Neural cell (in vitro differentiated cells): ENCODE measurements around the gene DNER. TPM values are rescaled to one million over a fixed set of nuclear protein-coding genes. Genes with fewer than 3 reads are reported as not detected.

Experiments
- H2AFZ ChIP-seq: fragments of 200-600, 300-800 bp; sonication (generic), shearing (Covaris generic); 2 replicates; pipeline ENCODE4 v1.6.0; 2014; ENCODE audit warnings: low read depth, mild to moderate bottlenecking, antibody characterized with exemption, low read length, moderate library complexity
- H3F3A ChIP-seq: fragments of 200-600 bp; shearing (Covaris generic); 2 replicates; pipeline ENCODE4 v1.6.1; 2016; ENCODE audit warnings: mild to moderate bottlenecking, moderate library complexity, mixed read lengths, antibody characterized with exemption, low read length; ENCODE audit not compliant: insufficient read depth, poor library complexity, severe bottlenecking
- H3K27ac ChIP-seq: fragments of 200-600, 300-800 bp; sonication (generic), shearing (Covaris generic); 2 replicates; pipeline ENCODE4 v1.5.1; 2014; ENCODE audit warnings: mild to moderate bottlenecking, low read length, moderate library complexity
- H3K27me3 ChIP-seq: fragments of 300-800, 200-600 bp; sonication (generic), shearing (Covaris generic); 2 replicates; pipeline ENCODE4 v1.6.0; 2014; ENCODE audit warnings: mild to moderate bottlenecking, low read depth, low read length, moderate library complexity; ENCODE audit not compliant: insufficient read depth
- H3K36me3 ChIP-seq: fragments of 300-800, 200-600 bp; sonication (generic), shearing (Covaris generic); 2 replicates; pipeline ENCODE4 v1.5.1; 2014; ENCODE audit warnings: mild to moderate bottlenecking, antibody characterized with exemption, low read length, moderate library complexity; ENCODE audit not compliant: insufficient read depth
- H3K4me2 ChIP-seq: fragments of 300-800, 200-600 bp; sonication (generic), shearing (Covaris generic); 2 replicates; pipeline ENCODE4 v1.6.0; 2014; ENCODE audit warnings: mild to moderate bottlenecking, low read length
- H3K4me3 ChIP-seq: fragments of 300-800, 200-600 bp; sonication (generic), shearing (Covaris generic); 2 replicates; pipeline ENCODE4 v1.5.1; 2014; ENCODE audit warnings: mild to moderate bottlenecking, low read length, moderate library complexity
- H3K79me2 ChIP-seq: fragments of 200-600 bp; shearing (Covaris generic); replicated peaks from 2 replicates; pipeline ENCODE4 v1.6.0; 2014; ENCODE audit warnings: mild to moderate bottlenecking, low read length, moderate library complexity; ENCODE audit not compliant: insufficient read depth
- H3K9ac ChIP-seq: fragments of 300-800, 200-600 bp; sonication (generic), shearing (Covaris generic); 2 replicates; pipeline ENCODE4 v1.6.1; 2016; ENCODE audit warnings: mild to moderate bottlenecking, low read length, mixed read lengths
- H3K9me2 ChIP-seq: fragments of 200-600 bp; shearing (Covaris generic); 2 replicates; pipeline ENCODE4 v1.6.1; 2016; ENCODE audit warnings: mild to moderate bottlenecking, low read length, mixed read lengths; ENCODE audit not compliant: insufficient read depth
- H3K9me3 ChIP-seq: fragments of 200-600, 300-800 bp; sonication (generic), shearing (Covaris generic); 2 replicates; pipeline ENCODE4 v1.6.1; 2016; ENCODE audit warnings: mild to moderate bottlenecking, mixed run types, low read length, moderate library complexity, mixed read lengths
- H4K20me1 ChIP-seq: fragments of 200-600 bp; shearing (Covaris generic); 2 replicates; pipeline ENCODE4 v1.6.1; 2016; ENCODE audit warnings: mild to moderate bottlenecking, mixed run types; ENCODE audit not compliant: insufficient read depth
- CTCF ChIP-seq: fragments of 450-650 bp; IDR thresholded peaks from 2 replicates; pipeline ENCODE4 v1.5.1; 2014; ENCODE audit warnings: antibody characterized with exemption, mild to moderate bottlenecking, moderate library complexity; ENCODE audit not compliant: poor library complexity, severe bottlenecking
- EP300 ChIP-seq: fragments of 450-650 bp; conservative IDR thresholded peaks from 2 replicates; pipeline ENCODE4 v1.6.1; 2014; ENCODE audit warnings: antibody characterized with exemption, mild to moderate bottlenecking, moderate library complexity; ENCODE audit not compliant: poor library complexity, severe bottlenecking
- EZH2 ChIP-seq: fragments of 200-600, 300-800 bp; shearing (Covaris generic), sonication (generic); IDR thresholded peaks from 2 replicates; pipeline ENCODE4 v1.6.1; 2014; ENCODE audit warnings: antibody characterized with exemption, low read length, borderline replicate concordance, mild to moderate bottlenecking; ENCODE audit not compliant: insufficient read depth, poor library complexity, severe bottlenecking
- MXI1 ChIP-seq: fragments of 450-650 bp; conservative IDR thresholded peaks from 2 replicates; pipeline ENCODE4 v1.6.1; 2014; ENCODE audit warnings: antibody characterized with exemption, mild to moderate bottlenecking; ENCODE audit not compliant: poor library complexity, severe bottlenecking
- POLR2AphosphoS5 ChIP-seq: IDR thresholded peaks from 2 replicates; pipeline ENCODE4 v1.6.1; 2012
- RAD21 ChIP-seq: fragments of 450-650 bp; conservative IDR thresholded peaks from 2 replicates; pipeline ENCODE4 v1.6.1; 2014; ENCODE audit warnings: antibody characterized with exemption, mild to moderate bottlenecking, moderate library complexity
- REST ChIP-seq: IDR thresholded peaks from 2 replicates; pipeline ENCODE4 v1.6.1; 2012; ENCODE audit warnings: borderline replicate concordance
- SMC3 ChIP-seq: fragments of 450-650 bp; conservative IDR thresholded peaks from 2 replicates; pipeline ENCODE4 v1.6.1; 2014; ENCODE audit warnings: antibody characterized with exemption, mild to moderate bottlenecking, moderate library complexity; ENCODE audit not compliant: poor library complexity
- TAF1 ChIP-seq: IDR thresholded peaks from 2 replicates; pipeline ENCODE4 v1.6.1; 2012; ENCODE audit warnings: low read depth
- polyA plus RNA-seq: library from polyadenylated mRNA; depleted of rRNA; stranded (reverse); fragments of >200 nt; gene quantifications from 2 replicates; pipeline ENCODE4 v1.2.3, GENCODE V29; 2014

DNER gene
- polyA plus RNA-seq, 1 donor from 2014 or later = 310 TPM

GRCh38 chr2:229462112-229462511, 252.2 kb downstream of the DNER start:
- TF ChIP-seq REST (no peak), EP300 (peak; percentile 65), POLR2AphosphoS5 (peak; percentile 17), CTCF (no peak)
- no peaks in the 10 kb centered on the region for H3K36me3 ChIP-seq
- H4K20me1 ChIP-seq = no peaks in the 10 kb centered on the region
- H2AFZ ChIP-seq = no peak overlapping the region
- H3K27me3 ChIP-seq = no peaks in the 10 kb centered on the region
- no peak overlapping the region for H3K4me2 ChIP-seq
- no peaks in the 10 kb centered on the region for H3F3A ChIP-seq
- no peaks in the 10 kb centered on the region for H3K79me2 ChIP-seq
- no peak overlapping the region for H3K4me3 ChIP-seq
- H3K9me2 ChIP-seq = no peaks in the 10 kb centered on the region
- no peak overlapping the region for H3K27ac ChIP-seq
- no peak overlapping the region for H3K9ac ChIP-seq
- H3K9me3 ChIP-seq = no peaks in the 10 kb centered on the region

GRCh38 chr2:229456091-229456490, 258.3 kb downstream of the DNER start:
- TF ChIP-seq CTCF (no peak), TAF1 (no peak), SMC3 (no peak), RAD21 (no peak), MXI1 (no peak), POLR2AphosphoS5 (no peak), EZH2 (no peak), REST (no peak), EP300 (no peak)
- Histone ChIP-seq H3K79me2 (no peaks in the 10 kb centered on the region), H3K4me2 (no peak overlapping the region), H3K9ac (no peak overlapping the region), H3K27ac (no peak overlapping the region), H3K9me2 (no peaks in the 10 kb centered on the region), H3F3A (no peaks in the 10 kb centered on the region), H3K27me3 (no peaks in the 10 kb centered on the region), H3K9me3 (no peaks in the 10 kb centered on the region), H2AFZ (no peak overlapping the region), H4K20me1 (no peaks in the 10 kb centered on the region), H3K4me3 (no peak overlapping the region), H3K36me3 (no peaks in the 10 kb centered on the region)
